Smooth muscle cell (in vitro differentiated cells): ENCODE data around the gene BRSK1. TPM values are rescaled to one million over a fixed set of nuclear protein-coding genes. Genes with fewer than 3 reads are reported as not detected.
A peak's percentile ranks its signal among the peaks of the same experiment; 100 is the strongest.

Experiments
- DNase-seq: peaks from one replicate; lab custom pipeline; 2025; ENCODE audit not compliant: unreplicated experiment; lab: John Stamatoyannopoulos, UW
- H2AFZ ChIP-seq: fragments of 200-600 bp; sonication (generic); 2 replicates; pipeline ENCODE4 v1.6.0; 2016; ENCODE audit warnings: antibody characterized with exemption, low read depth, mild to moderate bottlenecking
- H3F3A ChIP-seq: fragments of 200-600 bp; sonication (generic); 2 replicates; pipeline ENCODE4 v1.6.0; 2017; ENCODE audit warnings: antibody characterized with exemption, low read depth
- H3K27ac ChIP-seq: fragments of 200-600 bp; sonication (generic); 2 replicates; pipeline ENCODE4 v1.5.1; 2016; ENCODE audit warnings: low read depth, mild to moderate bottlenecking
- H3K27me3 ChIP-seq: fragments of 200-600 bp; sonication (generic); 2 replicates; pipeline ENCODE4 v1.6.1; 2016; ENCODE audit warnings: low read depth, mild to moderate bottlenecking
- H3K36me3 ChIP-seq: fragments of 200-600 bp; sonication (generic); 2 replicates; pipeline ENCODE4 v1.5.1; 2016; ENCODE audit warnings: low read depth
- H3K4me1 ChIP-seq: fragments of 200-600 bp; sonication (generic); 2 replicates; pipeline ENCODE4 v1.5.1; 2016; ENCODE audit warnings: low read depth
- H3K4me2 ChIP-seq: fragments of 200-600 bp; sonication (generic); 2 replicates; pipeline ENCODE4 v1.6.0; 2016; ENCODE audit warnings: mild to moderate bottlenecking
- H3K4me3 ChIP-seq: fragments of 200-600 bp; sonication (generic); 2 replicates; pipeline ENCODE4 v1.5.1; 2016; ENCODE audit warnings: mild to moderate bottlenecking
- H3K79me2 ChIP-seq: fragments of 200-600 bp; sonication (generic); 2 replicates; pipeline ENCODE4 v1.6.0; 2016; ENCODE audit warnings: low read depth, mild to moderate bottlenecking
- H3K9ac ChIP-seq: fragments of 200-600 bp; sonication (generic); 2 replicates; pipeline ENCODE4 v1.6.0; 2016; ENCODE audit warnings: low read depth
- H3K9me3 ChIP-seq: fragments of 200-600 bp; sonication (generic); replicated peaks from 2 replicates; pipeline ENCODE4 v1.5.1; 2016; ENCODE audit warnings: low read depth
- H4K20me1 ChIP-seq: fragments of 200-600 bp; sonication (generic); 2 replicates; pipeline ENCODE4 v1.6.0; 2016; ENCODE audit warnings: low read depth
- WGBS: methylation state at CpG from one replicate; pipeline ENCODE4 v1.1.7; 2016; ENCODE audit warnings: low lambda C conversion rate; 5-methylcytosine and 5-hydroxymethylcytosine counted together
- polyA plus RNA-seq: library from polyadenylated mRNA; unstranded; fragments of >200 nt; fragmentation: Nextera tagmentation; extraction: Ambion mirVana; gene quantifications from 2 replicates; pipeline ENCODE4 v1.2.1, GENCODE V29; 2016
- total RNA-seq: library from RNA; depleted of rRNA; stranded (reverse); fragments of >200 nt; gene quantifications from 2 replicates; pipeline ENCODE4 v1.2.3, GENCODE V29; 2014
- TF ChIP-seq, protein P1 (sequence below): fragments of 200-600 bp; sonication (generic); IDR thresholded peaks from 2 replicates; pipeline ENCODE4 v1.5.1; 2017; ENCODE audit warnings: borderline replicate concordance, mild to moderate bottlenecking, antibody characterized with exemption; ENCODE audit not compliant: insufficient read depth, poor library complexity, severe bottlenecking

BRSK1 gene
- total and polyA plus RNA-seq, 2 experiments from 2014 or later = 3.0 to 5.0 TPM

DNA sequence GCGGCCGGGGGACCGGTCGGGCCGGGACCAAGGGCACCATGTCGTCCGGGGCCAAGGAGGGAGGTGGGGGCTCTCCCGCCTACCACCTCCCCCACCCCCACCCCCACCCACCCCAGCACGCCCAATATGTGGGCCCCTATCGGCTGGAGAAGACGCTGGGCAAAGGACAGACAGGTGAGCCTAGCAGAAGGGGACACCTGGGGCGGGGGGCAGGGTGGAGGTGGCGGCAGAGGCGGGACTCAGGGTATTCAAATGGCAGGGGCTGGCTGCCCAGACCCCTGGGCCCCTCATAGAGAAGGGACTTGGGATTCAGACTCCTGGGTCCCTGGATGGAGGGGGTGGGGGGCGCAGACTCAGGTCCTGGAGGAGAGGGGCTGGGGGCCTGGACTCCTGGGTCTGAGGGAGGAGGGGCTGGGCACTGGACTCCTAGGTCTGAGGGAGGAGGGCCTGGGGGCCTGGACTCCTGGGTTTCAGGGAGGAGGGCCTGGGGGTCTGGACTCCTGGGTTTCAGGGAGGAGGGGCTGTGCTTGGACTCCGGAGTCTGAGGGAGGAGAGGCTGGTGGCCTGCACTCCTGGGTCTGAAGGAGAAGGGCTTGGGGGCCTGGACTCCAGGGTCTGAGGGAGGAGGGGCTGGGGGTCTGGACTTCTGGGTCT lies 735 bp downstream of the BRSK1 start:
- H3K4me1 ChIP-seq = peaks cover 12% of the 10 kb centered on the region
- H3K79me2 ChIP-seq = peaks cover 7% of the 10 kb centered on the region
- DNase-seq = no peak
- H4K20me1 ChIP-seq = no peaks in the 10 kb centered on the region
- TF ChIP-seq, protein P1, sequence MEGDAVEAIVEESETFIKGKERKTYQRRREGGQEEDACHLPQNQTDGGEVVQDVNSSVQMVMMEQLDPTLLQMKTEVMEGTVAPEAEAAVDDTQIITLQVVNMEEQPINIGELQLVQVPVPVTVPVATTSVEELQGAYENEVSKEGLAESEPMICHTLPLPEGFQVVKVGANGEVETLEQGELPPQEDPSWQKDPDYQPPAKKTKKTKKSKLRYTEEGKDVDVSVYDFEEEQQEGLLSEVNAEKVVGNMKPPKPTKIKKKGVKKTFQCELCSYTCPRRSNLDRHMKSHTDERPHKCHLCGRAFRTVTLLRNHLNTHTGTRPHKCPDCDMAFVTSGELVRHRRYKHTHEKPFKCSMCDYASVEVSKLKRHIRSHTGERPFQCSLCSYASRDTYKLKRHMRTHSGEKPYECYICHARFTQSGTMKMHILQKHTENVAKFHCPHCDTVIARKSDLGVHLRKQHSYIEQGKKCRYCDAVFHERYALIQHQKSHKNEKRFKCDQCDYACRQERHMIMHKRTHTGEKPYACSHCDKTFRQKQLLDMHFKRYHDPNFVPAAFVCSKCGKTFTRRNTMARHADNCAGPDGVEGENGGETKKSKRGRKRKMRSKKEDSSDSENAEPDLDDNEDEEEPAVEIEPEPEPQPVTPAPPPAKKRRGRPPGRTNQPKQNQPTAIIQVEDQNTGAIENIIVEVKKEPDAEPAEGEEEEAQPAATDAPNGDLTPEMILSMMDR = no peak
- no peaks in the 10 kb centered on the region for H3K9me3 ChIP-seq
- peak overlapping the region; percentile 70 for H3K4me3 ChIP-seq
- peak overlapping the region; percentile 7 for H3K27ac ChIP-seq
- 33% methylated on average over 2 of the region's 16 CpGs for WGBS
- H3K36me3 ChIP-seq = no peaks in the 10 kb centered on the region
- H3F3A ChIP-seq = peaks cover 4% of the 10 kb centered on the region
- H3K27me3 ChIP-seq = no peaks in the 10 kb centered on the region
- no peak overlapping the region for H2AFZ ChIP-seq
- H3K4me2 ChIP-seq = peak overlapping the region; percentile 94
- peak overlapping the region; percentile 83 for H3K9ac ChIP-seq

DNA sequence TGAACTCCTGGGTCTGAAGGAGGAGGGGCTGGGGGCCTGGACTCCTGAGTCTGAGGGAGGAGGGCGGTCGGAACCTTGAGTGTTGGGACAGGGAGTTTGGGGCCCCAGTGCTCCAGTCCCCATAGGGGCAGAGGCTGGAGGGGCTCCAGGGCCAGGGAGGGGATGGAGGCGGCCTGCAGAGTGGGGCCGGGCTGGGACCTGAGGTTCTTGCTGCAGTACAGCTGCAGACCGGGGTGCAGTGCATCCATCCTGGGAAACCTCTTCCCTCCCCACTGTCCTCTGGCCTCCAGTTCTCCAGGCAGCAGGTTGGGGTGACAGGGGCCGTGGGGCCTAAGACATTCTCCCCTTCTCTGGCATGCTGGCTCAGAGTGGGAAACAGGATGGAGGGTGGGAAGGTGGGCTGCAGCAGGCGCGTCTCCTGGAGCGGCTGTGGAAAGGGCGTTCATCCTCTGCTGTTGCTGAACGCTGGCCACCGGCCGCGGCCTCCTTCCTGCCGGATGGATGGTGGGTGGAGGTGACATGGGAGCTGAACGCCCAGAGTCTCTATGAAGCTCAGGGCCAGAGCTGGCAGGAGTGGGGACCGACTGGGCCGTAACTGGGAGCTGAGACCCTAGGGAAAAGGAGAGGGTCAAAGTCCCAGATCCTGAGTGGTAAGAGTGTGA lies 1.6 kb downstream of the BRSK1 start:
- TF ChIP-seq, protein P1 = no peak
- Histone ChIP-seq H3K4me3 (peak overlapping the region; percentile 70), H3K4me2 (peak overlapping the region; percentile 94), H3K27me3 (no peaks in the 10 kb centered on the region), H3K36me3 (no peaks in the 10 kb centered on the region), H3F3A (peaks cover 4% of the 10 kb centered on the region), H4K20me1 (no peaks in the 10 kb centered on the region), H3K79me2 (peaks cover 7% of the 10 kb centered on the region), H2AFZ (no peak overlapping the region), H3K4me1 (peaks cover 12% of the 10 kb centered on the region), H3K9me3 (no peaks in the 10 kb centered on the region), H3K27ac (peak overlapping the region; percentile 7), H3K9ac (peak overlapping the region; percentile 83)
- 50% methylated on average over 16 of the region's 18 CpGs for WGBS
- DNase-seq = no peak

DNA sequence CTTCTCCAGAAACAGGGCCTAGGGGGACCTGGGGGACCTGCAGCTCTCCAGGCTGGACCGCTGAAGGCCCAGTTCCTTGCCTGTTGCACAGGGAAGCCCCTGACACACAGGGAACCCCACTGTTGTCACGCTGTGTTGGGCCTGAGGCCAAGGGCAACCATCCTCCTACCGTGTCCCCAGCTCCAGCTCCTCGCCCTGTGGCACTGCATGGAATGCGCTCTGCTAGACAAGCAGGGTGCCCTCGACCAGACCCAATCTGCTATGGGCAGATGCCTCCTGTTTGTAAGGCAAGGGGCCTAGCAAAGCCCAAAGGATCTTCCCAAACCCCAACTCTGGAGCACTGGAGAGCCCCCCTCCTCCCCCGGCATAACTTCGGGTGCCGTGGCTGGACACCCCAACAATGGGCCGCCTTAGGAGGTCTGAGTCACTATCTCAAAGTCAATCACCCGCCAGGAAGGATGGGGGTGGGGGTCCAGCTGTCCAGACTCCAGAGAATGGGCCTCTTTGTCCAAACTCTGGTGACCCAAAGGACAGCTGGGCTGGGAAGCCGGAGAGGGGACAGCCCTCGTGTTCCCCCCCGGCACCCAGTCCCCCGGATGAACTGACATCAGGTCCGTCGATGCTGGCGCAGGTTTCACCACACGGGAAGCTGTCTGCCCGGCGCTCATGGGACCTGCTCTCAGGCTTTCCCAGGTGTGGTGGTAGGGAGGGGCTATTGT lies 3.7 kb downstream of the BRSK1 start:
- Histone ChIP-seq H3K36me3 (no peaks in the 10 kb centered on the region), H3K4me3 (no peak overlapping the region), H3K9me3 (no peaks in the 10 kb centered on the region), H3K79me2 (peaks cover 7% of the 10 kb centered on the region), H3F3A (no peaks in the 10 kb centered on the region), H3K27me3 (no peaks in the 10 kb centered on the region), H3K27ac (no peak overlapping the region), H4K20me1 (no peaks in the 10 kb centered on the region), H2AFZ (no peak overlapping the region), H3K4me2 (no peak overlapping the region), H3K4me1 (peaks cover 9% of the 10 kb centered on the region), H3K9ac (no peak overlapping the region)
- TF ChIP-seq, protein P1 = no peak
- WGBS = 99% methylated on average over 17 of the region's 21 CpGs
- DNase-seq = no peak
